HFFc6 (cell line): ENCODE data around the gene TRMU. TPM values are rescaled to one million over a fixed set of nuclear protein-coding genes. Genes with fewer than 3 reads are reported as not detected.

Source experiments
- DNase-seq: peaks from one replicate; pipeline ENCODE4 v3.0.0-alpha.2; 2018
- H3K27ac Mint-ChIP-seq: 2 replicates; pipeline ENCODE4 v1.8.0; 2020; ENCODE audit warnings: mild to moderate bottlenecking, mixed read lengths
- H3K27me3 Mint-ChIP-seq: 2 replicates; pipeline ENCODE4 v1.8.0; 2021; ENCODE audit warnings: mild to moderate bottlenecking, moderate library complexity, mixed read lengths; ENCODE audit not compliant: insufficient read depth
- H3K36me3 Mint-ChIP-seq: 2 replicates; pipeline ENCODE4 v1.8.0; 2021; ENCODE audit warnings: low read depth, mixed read lengths
- H3K4me1 Mint-ChIP-seq: 2 replicates; pipeline ENCODE4 v1.8.0; 2020; ENCODE audit warnings: low read depth, mixed read lengths
- H3K4me3 Mint-ChIP-seq: 2 replicates; pipeline ENCODE4 v1.8.0; 2020; ENCODE audit warnings: mild to moderate bottlenecking, moderate library complexity, mixed read lengths
- H3K9me3 Mint-ChIP-seq: 2 replicates; pipeline ENCODE4 v1.8.0; 2020; ENCODE audit warnings: mild to moderate bottlenecking, mixed read lengths
- CTCF ChIP-seq: fragments of 200-600 bp; sonication (generic); IDR thresholded peaks from 2 replicates; pipeline ENCODE4 v1.5.0; 2021; ENCODE audit warnings: antibody characterized with exemption, mild to moderate bottlenecking
- total RNA-seq, 6 experiments: library from RNA; stranded (reverse); fragmentation: NEBNext Ultra II Directional; extraction: Animal tissue kit (Norgen Biotek cat#: 25700); gene quantifications; 2 replicates in 1 of 6; 3 replicates in 5 of 6; pipeline ENCODE4 v1.2.3, GENCODE V29; 2021

The TRMU gene
- total RNA-seq, 6 experiments from 2014 or later, result 26.4 to 36.4 (median 32.4) TPM

- H3K4me3 Mint-ChIP-seq, result no peak overlapping the region
- no peaks in the 10 kb centered on the region for H3K9me3 Mint-ChIP-seq
- no peak for DNase-seq
- TF ChIP-seq CTCF, result no peak
- H3K4me1 Mint-ChIP-seq, result peaks cover 6% of the 10 kb centered on the region; the same call in 1 of the 2 replicates
- H3K36me3 Mint-ChIP-seq, result no peaks in the 10 kb centered on the region
- H3K27me3 Mint-ChIP-seq, result peaks cover 2% of the 10 kb centered on the region
- H3K27ac Mint-ChIP-seq, result no peak overlapping the region
Measured at GRCh38 chr22:46359362-46359761, 23.8 kb downstream of the TRMU start.

DNA sequence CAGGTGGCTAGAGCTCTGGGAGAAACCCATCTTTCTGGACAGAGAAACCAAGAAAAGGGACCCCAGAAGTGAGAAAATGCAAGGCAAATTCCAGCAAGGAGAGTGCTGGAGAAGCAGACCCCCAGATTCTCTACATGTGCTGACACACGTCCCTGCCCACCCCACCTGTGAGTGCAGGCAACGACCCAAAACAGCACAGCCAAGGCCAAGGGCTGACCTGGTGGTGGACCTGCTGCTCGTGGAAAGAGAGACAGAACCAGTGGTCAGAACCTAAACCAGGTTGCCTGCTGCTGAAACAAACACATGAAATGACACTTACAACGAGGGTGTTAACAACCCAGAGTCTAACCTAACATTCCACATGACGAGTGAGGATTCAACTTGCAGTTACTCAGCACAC lies 24.6 kb downstream of the TRMU start:
- peaks cover 2% of the 10 kb centered on the region for H3K27me3 Mint-ChIP-seq
- no peak for DNase-seq
- no peak overlapping the region for H3K27ac Mint-ChIP-seq
- no peak for TF ChIP-seq CTCF
- no peak overlapping the region for H3K4me3 Mint-ChIP-seq
- no peaks in the 10 kb centered on the region for H3K36me3 Mint-ChIP-seq
- H3K9me3 Mint-ChIP-seq, result no peaks in the 10 kb centered on the region
- peaks cover 6% of the 10 kb centered on the region; the same call in 1 of the 2 replicates for H3K4me1 Mint-ChIP-seq

GRCh38 chr22:46360891-46361290 lies 25.4 kb downstream of the TRMU start:
- no peak for DNase-seq
- H3K4me3 Mint-ChIP-seq, result no peak overlapping the region
- peaks cover 2% of the 10 kb centered on the region for H3K27me3 Mint-ChIP-seq
- H3K27ac Mint-ChIP-seq, result no peak overlapping the region
- no peaks in the 10 kb centered on the region for H3K9me3 Mint-ChIP-seq
- no peaks in the 10 kb centered on the region for H3K36me3 Mint-ChIP-seq
- TF ChIP-seq CTCF, result no peak
- H3K4me1 Mint-ChIP-seq, result peaks cover 6% of the 10 kb centered on the region; the same call in 1 of the 2 replicates

DNA sequence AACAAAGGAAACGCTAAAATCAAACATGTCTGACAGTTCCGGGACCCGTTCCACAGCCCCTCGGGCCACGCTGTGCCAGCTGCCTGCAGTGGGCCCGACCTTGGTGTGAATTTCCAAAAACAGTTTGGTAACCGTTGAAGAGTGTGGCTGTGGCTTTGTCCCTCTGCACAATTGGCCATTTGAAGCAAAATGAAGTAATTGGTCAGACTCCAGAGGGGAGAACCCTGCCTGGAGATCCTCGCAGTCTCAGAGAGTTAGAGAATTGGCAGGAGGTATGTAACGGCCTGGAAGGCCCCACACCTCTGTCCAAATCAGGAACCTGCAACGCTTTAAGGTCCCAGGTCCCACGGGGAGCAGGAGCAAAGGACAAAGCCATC lies 26.3 kb downstream of the TRMU start:
- Mint-ChIP-seq H3K4me1 (peaks cover 6% of the 10 kb centered on the region; the same call in 1 of the 2 replicates), H3K27ac (no peak overlapping the region), H3K9me3 (no peaks in the 10 kb centered on the region), H3K36me3 (no peaks in the 10 kb centered on the region), H3K4me3 (no peak overlapping the region), H3K27me3 (peaks cover 2% of the 10 kb centered on the region)
- TF ChIP-seq CTCF, result no peak
- DNase-seq, result no peak

- no peak for DNase-seq
- Mint-ChIP-seq H3K4me1 (peaks cover 6% of the 10 kb centered on the region; the same call in 1 of the 2 replicates), H3K27ac (no peak overlapping the region), H3K27me3 (peaks cover 2% of the 10 kb centered on the region), H3K9me3 (no peaks in the 10 kb centered on the region), H3K36me3 (no peaks in the 10 kb centered on the region), H3K4me3 (no peak overlapping the region)
- no peak for TF ChIP-seq CTCF
Measured at GRCh38 chr22:46362203-46362933, 26.9 kb downstream of the TRMU start.
